Measurements from ENCODE around the gene CCIN.
A peak's percentile ranks its signal among the peaks of the same experiment; 100 is the strongest.
"Not testable (repeated sequence)": the region's sequence is repeated elsewhere in the genome, so short reads cannot be mapped to it uniquely, and the experiment has no call there.

Gene CCIN

GRCh38 chr9:36180243-36180642 lies 11.1 kb downstream of the CCIN start:
- not testable (repeated sequence) for H3K4me1 Mint-ChIP-seq (ENCODE audit: low read depth); H3K27me3 Mint-ChIP-seq; H3K36me3 Mint-ChIP-seq (ENCODE audit: low read depth); H3K4me3 Mint-ChIP-seq; H3K27ac Mint-ChIP-seq; H3K9me3 Mint-ChIP-seq

GRCh38 chr9:36187414-36187813 lies 18.2 kb downstream of the CCIN start:
- H3K27ac Mint-ChIP-seq, result no peak overlapping the region
- H3K4me3 Mint-ChIP-seq, result no peak overlapping the region
- H3K4me1 Mint-ChIP-seq (ENCODE audit: low read depth), result peaks cover 16% of the 10 kb centered on the region
- H3K36me3 Mint-ChIP-seq (ENCODE audit: low read depth), result no peaks in the 10 kb centered on the region
- no peaks in the 10 kb centered on the region for H3K9me3 Mint-ChIP-seq
- H3K27me3 Mint-ChIP-seq, result no peaks in the 10 kb centered on the region

- H3K27me3 Mint-ChIP-seq, result no peaks in the 10 kb centered on the region
- no peak overlapping the region for H3K27ac Mint-ChIP-seq
Measured at GRCh38 chr9:36188212-36188611, 19.0 kb downstream of the CCIN start.

GRCh38 chr9:36189976-36190375 lies 20.8 kb downstream of the CCIN start:
- Mint-ChIP-seq H3K27me3 (no peaks in the 10 kb centered on the region), H3K4me1 (ENCODE audit: low read depth) (peaks cover 41% of the 10 kb centered on the region), H3K36me3 (ENCODE audit: low read depth) (peaks cover 11% of the 10 kb centered on the region), H3K4me3 (peak overlapping the region; percentile 92), H3K9me3 (no peaks in the 10 kb centered on the region), H3K27ac (no peak overlapping the region)

More at GRCh38 chr9:36188212-36188611, 19.0 kb downstream of the CCIN start:
- Mint-ChIP-seq H3K36me3 (ENCODE audit: low read depth) (no peaks in the 10 kb centered on the region), H3K4me3 (no peak overlapping the region), H3K4me1 (ENCODE audit: low read depth) (peaks cover 24% of the 10 kb centered on the region), H3K9me3 (no peaks in the 10 kb centered on the region)

- no peaks in the 10 kb centered on the region for H3K9me3 Mint-ChIP-seq
- H3K4me3 Mint-ChIP-seq, result peak within 1 kb of the TSS; percentile 92
- peaks cover 16% of the 10 kb centered on the region for H3K36me3 Mint-ChIP-seq (ENCODE audit: low read depth)
- peak within 1 kb of the TSS; percentile 84 for H3K27ac Mint-ChIP-seq
- H3K4me1 Mint-ChIP-seq (ENCODE audit: low read depth), result peaks cover 47% of the 10 kb centered on the region
- H3K27me3 Mint-ChIP-seq, result no peaks in the 10 kb centered on the region
Measured at GRCh38 chr9:36190388-36191289, 21.5 kb downstream of the CCIN start, which contains the start of gene CLTA. Gene CLTA, plus strand, starts transcription at chr9:36190921. Its CDS starts 136 bp downstream, at chr9:36191057.

- H3K4me3 Mint-ChIP-seq, result peak overlapping the region; percentile 92
- peak overlapping the region; percentile 43 for H3K27ac Mint-ChIP-seq
- H3K27me3 Mint-ChIP-seq, result no peaks in the 10 kb centered on the region
- peaks cover 47% of the 10 kb centered on the region for H3K4me1 Mint-ChIP-seq (ENCODE audit: low read depth)
- H3K9me3 Mint-ChIP-seq, result no peaks in the 10 kb centered on the region
- peaks cover 16% of the 10 kb centered on the region for H3K36me3 Mint-ChIP-seq (ENCODE audit: low read depth)
Measured at GRCh38 chr9:36191290-36191645, 22.1 kb downstream of the CCIN start.

- Mint-ChIP-seq H3K4me3 (peak overlapping the region; percentile 92), H3K27me3 (no peaks in the 10 kb centered on the region), H3K27ac (peak overlapping the region; percentile 43), H3K9me3 (no peaks in the 10 kb centered on the region), H3K4me1 (ENCODE audit: low read depth) (peaks cover 50% of the 10 kb centered on the region), H3K36me3 (ENCODE audit: low read depth) (peaks cover 16% of the 10 kb centered on the region)
Measured at GRCh38 chr9:36191686-36192085, 22.5 kb downstream of the CCIN start.

- peaks cover 49% of the 10 kb centered on the region for H3K4me1 Mint-ChIP-seq (ENCODE audit: low read depth)
- H3K27me3 Mint-ChIP-seq, result no peaks in the 10 kb centered on the region
- peak overlapping the region; percentile 60 for H3K27ac Mint-ChIP-seq
- peak overlapping the region; percentile 92 for H3K4me3 Mint-ChIP-seq
- peaks cover 17% of the 10 kb centered on the region for H3K36me3 Mint-ChIP-seq (ENCODE audit: low read depth)
- no peaks in the 10 kb centered on the region for H3K9me3 Mint-ChIP-seq
Measured at GRCh38 chr9:36192196-36192595, 23.0 kb downstream of the CCIN start.

- peak overlapping the region; percentile 60 for H3K27ac Mint-ChIP-seq
- H3K4me1 Mint-ChIP-seq (ENCODE audit: low read depth), result peaks cover 46% of the 10 kb centered on the region
- H3K36me3 Mint-ChIP-seq (ENCODE audit: low read depth), result peaks cover 25% of the 10 kb centered on the region
- H3K4me3 Mint-ChIP-seq, result peak overlapping the region; percentile 92
- H3K9me3 Mint-ChIP-seq, result no peaks in the 10 kb centered on the region
- H3K27me3 Mint-ChIP-seq, result no peaks in the 10 kb centered on the region
Measured at GRCh38 chr9:36193023-36193422, 23.8 kb downstream of the CCIN start.

- Mint-ChIP-seq H3K27ac (peak overlapping the region; percentile 13), H3K4me3 (no peak overlapping the region), H3K36me3 (ENCODE audit: low read depth) (peaks cover 31% of the 10 kb centered on the region), H3K4me1 (ENCODE audit: low read depth) (peaks cover 46% of the 10 kb centered on the region), H3K27me3 (no peaks in the 10 kb centered on the region), H3K9me3 (no peaks in the 10 kb centered on the region)
Measured at GRCh38 chr9:36194326-36195000, 25.3 kb downstream of the CCIN start.

GRCh38 chr9:36204906-36205547 lies 35.8 kb downstream of the CCIN start:
- Mint-ChIP-seq H3K27ac (no peak overlapping the region), H3K4me3 (no peak overlapping the region), H3K27me3 (no peaks in the 10 kb centered on the region), H3K9me3 (no peaks in the 10 kb centered on the region), H3K4me1 (ENCODE audit: low read depth) (peaks cover 41% of the 10 kb centered on the region), H3K36me3 (ENCODE audit: low read depth) (peaks cover 93% of the 10 kb centered on the region)

- Mint-ChIP-seq H3K4me3 (no peak overlapping the region), H3K36me3 (ENCODE audit: low read depth) (peaks cover 95% of the 10 kb centered on the region), H3K27ac (peak overlapping the region; percentile 73)
Measured at GRCh38 chr9:36207016-36207415, 37.8 kb downstream of the CCIN start.

GRCh38 chr9:36207546-36208012 lies 38.4 kb downstream of the CCIN start:
- Mint-ChIP-seq H3K9me3 (no peaks in the 10 kb centered on the region), H3K4me3 (no peak overlapping the region), H3K36me3 (ENCODE audit: low read depth) (peaks cover 95% of the 10 kb centered on the region), H3K27me3 (no peaks in the 10 kb centered on the region), H3K4me1 (ENCODE audit: low read depth) (peaks cover 41% of the 10 kb centered on the region), H3K27ac (peak overlapping the region; percentile 87)

More at GRCh38 chr9:36207016-36207415, 37.8 kb downstream of the CCIN start:
- Mint-ChIP-seq H3K4me1 (ENCODE audit: low read depth) (peaks cover 41% of the 10 kb centered on the region), H3K27me3 (no peaks in the 10 kb centered on the region), H3K9me3 (no peaks in the 10 kb centered on the region)

GRCh38 chr9:36208521-36209253 lies 39.5 kb downstream of the CCIN start:
- H3K27me3 Mint-ChIP-seq, result no peaks in the 10 kb centered on the region
- no peaks in the 10 kb centered on the region for H3K9me3 Mint-ChIP-seq
- peaks cover 51% of the 10 kb centered on the region for H3K4me1 Mint-ChIP-seq (ENCODE audit: low read depth)
- H3K27ac Mint-ChIP-seq, result peak overlapping the region; percentile 87
- H3K4me3 Mint-ChIP-seq, result no peak overlapping the region
- H3K36me3 Mint-ChIP-seq (ENCODE audit: low read depth), result peaks cover 95% of the 10 kb centered on the region
